Measurements from ENCODE around the gene NELFB. TPM values are rescaled to one million over a fixed set of nuclear protein-coding genes. Genes with fewer than 3 reads are reported as not detected.

The NELFB gene
- total RNA-seq, 1 experiment from 2014 or later: 71.7 TPM

DNA sequence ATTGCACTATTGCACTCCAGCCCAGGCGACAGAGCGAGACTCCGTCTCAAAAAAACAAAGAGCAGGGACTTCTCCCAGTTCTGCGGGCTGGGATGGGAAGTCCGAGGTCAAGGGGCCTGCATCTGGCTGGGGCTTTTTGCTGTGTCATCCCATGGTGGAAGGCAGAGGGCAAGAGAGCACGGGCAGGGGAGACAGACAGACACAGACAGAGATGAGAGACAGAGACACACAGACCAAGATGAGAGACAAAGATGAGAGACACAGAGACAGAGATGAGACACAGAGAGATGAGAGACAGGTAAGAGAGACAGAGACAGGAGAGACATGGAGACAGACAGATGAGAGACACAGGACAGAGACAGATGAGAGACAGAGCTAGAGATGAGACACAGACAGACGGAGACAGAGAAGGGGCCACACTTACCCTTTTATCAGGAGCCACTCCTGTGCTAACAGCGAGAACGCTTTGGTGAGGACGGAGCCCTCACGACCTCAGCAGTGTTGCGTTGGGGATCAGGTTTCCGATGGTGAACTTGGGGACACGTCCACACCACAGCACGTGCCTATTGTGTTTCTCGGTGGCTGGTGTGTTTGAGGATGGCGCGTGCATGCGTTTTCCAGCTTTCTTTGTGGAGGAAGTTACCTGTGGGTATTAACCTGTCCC is 13.5 kb downstream of the NELFB start:
- Histone ChIP-seq H3K4ac (ENCODE audit: low read depth, low read length) (no peak overlapping the region), H4K8ac (replicated peaks; ENCODE audit: insufficient read length, low read depth, low read length) (no peak overlapping the region), H3K23me2 (ENCODE audit: insufficient read length, low read depth, low read length, poor library complexity, severe bottlenecking) (no peaks in the 10 kb centered on the region), H3K27ac (ENCODE audit: insufficient read length, low read depth, low read length) (no peak overlapping the region), H4K20me1 (ENCODE audit: control insufficient read depth, insufficient read depth, insufficient read length) (no peaks in the 10 kb centered on the region), H3K4me2 (ENCODE audit: insufficient read depth, insufficient read length, low read length) (no peak overlapping the region), H3K18ac (ENCODE audit: insufficient read length, low read depth, low read length) (no peak overlapping the region), H3K14ac (ENCODE audit: insufficient read depth, low read length) (no peak overlapping the region), H2BK20ac (ENCODE audit: low read depth, low read length, poor library complexity, severe bottlenecking) (no peak overlapping the region), H2BK5ac (ENCODE audit: insufficient read length, low read length) (no peak overlapping the region), H3K4me1 (ENCODE audit: insufficient read depth, low read length) (no peaks in the 10 kb centered on the region), H2BK15ac (ENCODE audit: low read depth, low read length) (no peak overlapping the region), H2BK12ac (ENCODE audit: insufficient read length, low read depth, low read length) (no peak overlapping the region), H3K27me3 (ENCODE audit: insufficient read depth, low read length) (no peaks in the 10 kb centered on the region), H3K79me1 (ENCODE audit: insufficient read depth, low read depth, low read length, poor library complexity, severe bottlenecking) (no peaks in the 10 kb centered on the region), H3K56ac (ENCODE audit: insufficient read length, low read depth, low read length) (no peak overlapping the region), H3K9ac (ENCODE audit: extremely low read depth, insufficient read length, low read length) (no peak overlapping the region), H3K23ac (ENCODE audit: insufficient read length, low read depth, low read length) (no peak overlapping the region), H3K9me3 (ENCODE audit: control insufficient read depth, low read depth, low read length) (no peaks in the 10 kb centered on the region), H4K5ac (ENCODE audit: insufficient read length, low read depth, low read length) (no peak overlapping the region), H3K79me2 (ENCODE audit: insufficient read depth, low read length) (no peaks in the 10 kb centered on the region), H3T11ph (ENCODE audit: low read length) (no peak overlapping the region), H2AK5ac (ENCODE audit: insufficient read length, low read length) (no peak overlapping the region), H2AFZ (ENCODE audit: low read length) (no peak overlapping the region), H2BK120ac (ENCODE audit: low read depth, low read length, poor library complexity, severe bottlenecking) (no peak overlapping the region), H4K91ac (ENCODE audit: insufficient read length, low read depth, low read length) (no peak overlapping the region)
- TF ChIP-seq, protein P1, sequence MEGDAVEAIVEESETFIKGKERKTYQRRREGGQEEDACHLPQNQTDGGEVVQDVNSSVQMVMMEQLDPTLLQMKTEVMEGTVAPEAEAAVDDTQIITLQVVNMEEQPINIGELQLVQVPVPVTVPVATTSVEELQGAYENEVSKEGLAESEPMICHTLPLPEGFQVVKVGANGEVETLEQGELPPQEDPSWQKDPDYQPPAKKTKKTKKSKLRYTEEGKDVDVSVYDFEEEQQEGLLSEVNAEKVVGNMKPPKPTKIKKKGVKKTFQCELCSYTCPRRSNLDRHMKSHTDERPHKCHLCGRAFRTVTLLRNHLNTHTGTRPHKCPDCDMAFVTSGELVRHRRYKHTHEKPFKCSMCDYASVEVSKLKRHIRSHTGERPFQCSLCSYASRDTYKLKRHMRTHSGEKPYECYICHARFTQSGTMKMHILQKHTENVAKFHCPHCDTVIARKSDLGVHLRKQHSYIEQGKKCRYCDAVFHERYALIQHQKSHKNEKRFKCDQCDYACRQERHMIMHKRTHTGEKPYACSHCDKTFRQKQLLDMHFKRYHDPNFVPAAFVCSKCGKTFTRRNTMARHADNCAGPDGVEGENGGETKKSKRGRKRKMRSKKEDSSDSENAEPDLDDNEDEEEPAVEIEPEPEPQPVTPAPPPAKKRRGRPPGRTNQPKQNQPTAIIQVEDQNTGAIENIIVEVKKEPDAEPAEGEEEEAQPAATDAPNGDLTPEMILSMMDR (conservative IDR thresholded peaks at IDR 0.05): no peak
- Mint-ChIP-seq H3K4me3 (no peak overlapping the region), H3K4me1 (no peaks in the 10 kb centered on the region; a peak in 1 of 4 replicates), H3K9me3 (no peaks in the 10 kb centered on the region; a peak in 1 of 5 replicates), H3K27ac (peak overlapping the region in 2 of 3 experiments; percentile 3 to 8; a peak in 1 of 7 replicates), H3K36me3 (ENCODE audit: insufficient read depth in 1 of 3, low read depth in 3 of 3) (peaks cover 12 to 59% (median 43%) of the 10 kb centered on the region in 3 experiments; a peak in 6 of 7 replicates), H3K27me3 (ENCODE audit: low read depth) (no peaks in the 10 kb centered on the region; the same call in 1 of the 2 replicates)
- no peak for DNase-seq
- WGBS (ENCODE audit: extremely low coverage, insufficient read length, low lambda C conversion rate): no CpG with 5 or more reads among the region's 19 CpGs

All from H9 (cell line).